HEK293T (cell line): ENCODE measurements around the gene ZNF346.

ENCODE experiments used
- CTCF ChIA-PET: fragments of 350-600 bp; formaldehyde crosslinking; extraction: SDS; loops from one replicate; lab custom pipeline; 2021; ENCODE audit warnings: antibody characterized with exemption, inconsistent platforms; lab: Yijun Ruan, JAX
- POLR2A ChIA-PET: fragments of 350-600 bp; formaldehyde crosslinking; extraction: SDS; loops from one replicate; lab custom pipeline; 2020; ENCODE audit warnings: antibody characterized with exemption, inconsistent platforms; lab: Yijun Ruan, JAX
- DNase-seq: peaks from one replicate; pipeline ENCODE4 v3.0.0; 2012; ENCODE audit warnings: mixed read lengths; ENCODE audit errors: extremely low spot score
- ARNT ChIP-seq: fragments of 450-650 bp; IDR thresholded peaks from 2 replicates; pipeline ENCODE4 v1.6.1; 2017; ENCODE audit warnings: mild to moderate bottlenecking
- BHLHE40 ChIP-seq: fragments of 450-650 bp; IDR thresholded peaks from 2 replicates; pipeline ENCODE4 v1.6.1; 2016; ENCODE audit warnings: mild to moderate bottlenecking, moderate library complexity, borderline replicate concordance
- CTBP1 ChIP-seq: fragments of 450-650 bp; IDR thresholded peaks from 2 replicates; pipeline ENCODE4 v1.6.1; 2016; ENCODE audit warnings: borderline replicate concordance
- ELF4 ChIP-seq: fragments of 450-650 bp; IDR thresholded peaks from 2 replicates; pipeline ENCODE4 v1.6.1; 2017; ENCODE audit warnings: antibody characterized with exemption
- FOXA1 ChIP-seq: fragments of 450-650 bp; IDR thresholded peaks from 2 replicates; pipeline ENCODE4 v1.6.1; 2016; ENCODE audit warnings: mild to moderate bottlenecking
- FOXK2 ChIP-seq: fragments of 450-650 bp; IDR thresholded peaks from 2 replicates; pipeline ENCODE4 v1.6.1; 2016; ENCODE audit warnings: mild to moderate bottlenecking
- FOXM1 ChIP-seq: fragments of 450-650 bp; IDR thresholded peaks from 2 replicates; pipeline ENCODE4 v1.6.1; 2017; ENCODE audit warnings: mild to moderate bottlenecking, borderline replicate concordance
- HDGF ChIP-seq: fragments of 450-650 bp; IDR thresholded peaks from 2 replicates; pipeline ENCODE4 v1.6.1; 2017; ENCODE audit warnings: antibody characterized with exemption, borderline replicate concordance
- L3MBTL2 ChIP-seq: fragments of 450-650 bp; conservative IDR thresholded peaks from 2 replicates; pipeline ENCODE4 v1.6.1; 2016; ENCODE audit warnings: mild to moderate bottlenecking
- LEF1 ChIP-seq: fragments of 450-650 bp; IDR thresholded peaks from 2 replicates; pipeline ENCODE4 v1.6.1; 2017; ENCODE audit warnings: mild to moderate bottlenecking, borderline replicate concordance
- NFRKB ChIP-seq: fragments of 450-650 bp; IDR thresholded peaks from 2 replicates; pipeline ENCODE4 v1.6.1; 2016; ENCODE audit warnings: mild to moderate bottlenecking, moderate library complexity
- SP1 ChIP-seq: fragments of 450-650 bp; IDR thresholded peaks from 2 replicates; pipeline ENCODE4 v1.6.1; 2017
- SUZ12 ChIP-seq: fragments of 450-650 bp; IDR thresholded peaks from 2 replicates; pipeline ENCODE4 v1.6.1; 2016; ENCODE audit warnings: mild to moderate bottlenecking
- TARDBP ChIP-seq: fragments of 450-650 bp; IDR thresholded peaks from 2 replicates; pipeline ENCODE4 v1.6.1; 2016
- ZNF384 ChIP-seq: fragments of 450-650 bp; IDR thresholded peaks from 2 replicates; pipeline ENCODE4 v1.6.1; 2016
- TF ChIP-seq, protein P1 (sequence below): fragments of 450-650 bp; IDR thresholded peaks from 2 replicates; pipeline ENCODE4 v1.6.1; 2016

The ZNF346 gene

DNA sequence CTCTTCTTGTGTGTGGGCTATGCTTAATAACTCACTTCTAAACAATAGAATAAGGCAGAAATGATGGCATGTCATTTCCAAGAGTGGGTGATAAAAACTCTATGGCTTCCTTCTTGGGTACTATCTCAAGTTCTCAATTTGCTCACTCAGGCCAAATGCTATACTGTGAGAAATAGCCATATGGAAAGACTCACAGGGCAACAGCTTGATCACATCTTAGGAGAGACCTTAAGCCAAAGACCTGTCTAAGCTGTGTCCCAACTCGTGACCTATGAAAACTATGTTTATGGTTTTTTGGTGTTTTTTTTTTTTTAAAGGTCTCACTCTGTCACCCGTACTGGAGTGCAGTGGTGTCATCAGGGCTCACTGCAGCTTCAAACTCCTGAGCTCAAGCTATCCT lies 13.8 kb upstream of the ZNF346 start:
- TF ChIP-seq LEF1 (no peak), ARNT (no peak), NFRKB (no peak), L3MBTL2 (no peak), FOXM1 (no peak), HDGF (no peak), ZNF384 (no peak), CTBP1 (no peak), TARDBP (no peak), FOXK2 (no peak), SP1 (no peak), FOXA1 (no peak), BHLHE40 (no peak), SUZ12 (no peak), ELF4 (no peak)
- TF ChIP-seq, protein P1, sequence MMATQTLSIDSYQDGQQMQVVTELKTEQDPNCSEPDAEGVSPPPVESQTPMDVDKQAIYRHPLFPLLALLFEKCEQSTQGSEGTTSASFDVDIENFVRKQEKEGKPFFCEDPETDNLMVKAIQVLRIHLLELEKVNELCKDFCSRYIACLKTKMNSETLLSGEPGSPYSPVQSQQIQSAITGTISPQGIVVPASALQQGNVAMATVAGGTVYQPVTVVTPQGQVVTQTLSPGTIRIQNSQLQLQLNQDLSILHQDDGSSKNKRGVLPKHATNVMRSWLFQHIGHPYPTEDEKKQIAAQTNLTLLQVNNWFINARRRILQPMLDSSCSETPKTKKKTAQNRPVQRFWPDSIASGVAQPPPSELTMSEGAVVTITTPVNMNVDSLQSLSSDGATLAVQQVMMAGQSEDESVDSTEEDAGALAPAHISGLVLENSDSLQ = no peak
- ChIA-PET CTCF (no interaction called here), POLR2A (interaction anchor here (5.5 kb wide), 1 partner anchor 14 kb away, joined by 33 read pairs; the partner anchor contains the start of gene ZNF346)
- DNase-seq = no peak

DNA sequence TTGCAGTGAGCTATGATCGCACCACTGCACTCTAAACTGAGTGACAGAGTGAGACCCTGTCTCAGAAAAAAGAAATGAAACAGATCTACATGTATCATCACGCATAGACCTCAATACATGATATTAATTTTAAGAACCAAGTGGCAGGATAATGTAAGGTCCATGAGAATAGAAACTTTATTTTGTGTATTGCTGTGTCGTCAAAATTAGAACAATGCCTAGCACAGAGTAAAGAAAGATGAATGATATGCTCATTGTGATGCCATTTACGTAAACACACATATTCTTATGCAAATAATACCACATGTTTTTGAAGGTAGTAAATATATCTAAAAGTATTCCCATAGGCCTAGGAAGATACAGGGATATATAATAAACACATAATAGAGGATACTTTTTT lies 12.3 kb upstream of the ZNF346 start:
- DNase-seq = no peak
- TF ChIP-seq, protein P1 = no peak
- no peak for TF ChIP-seq CTBP1
- TF ChIP-seq ZNF384 = no peak
- no peak for TF ChIP-seq FOXA1
- TF ChIP-seq TARDBP = no peak
- TF ChIP-seq SUZ12 = no peak
- no peak for TF ChIP-seq FOXK2
- no peak for TF ChIP-seq FOXM1
- no peak for TF ChIP-seq L3MBTL2
- no peak for TF ChIP-seq ARNT
- no peak for TF ChIP-seq BHLHE40
- TF ChIP-seq ELF4 = no peak
- no peak for TF ChIP-seq SP1
- TF ChIP-seq NFRKB = no peak
- CTCF ChIA-PET = interaction anchor here (1.4 kb wide), 1 partner anchor 61 kb away, joined by 3 read pairs; no protein-coding TSS in a partner anchor
- POLR2A ChIA-PET = interaction anchor here (4.0 kb wide), 1 partner anchor 12 kb away, joined by 19 read pairs; the partner anchor contains the start of gene ZNF346

DNA sequence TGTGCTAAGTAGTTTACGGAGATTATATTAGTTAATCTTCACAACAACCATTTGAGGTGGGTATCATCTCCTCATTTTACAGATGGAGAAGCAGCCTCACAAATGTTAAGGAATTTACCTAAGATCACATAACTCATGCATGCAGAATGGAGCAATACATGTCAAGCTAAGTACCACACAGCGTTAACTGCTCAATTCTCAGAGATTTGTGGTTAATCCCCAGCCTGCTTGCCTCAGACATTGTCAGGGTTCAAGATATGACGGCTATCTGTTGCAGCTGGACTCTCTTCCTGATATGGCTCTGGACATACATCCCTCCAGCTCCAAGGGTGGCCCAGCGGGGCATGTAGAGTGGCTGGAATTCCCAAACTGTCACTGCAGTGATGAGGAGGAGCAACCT lies 7.3 kb upstream of the ZNF346 start:
- ChIA-PET POLR2A (no interaction called here), CTCF (interaction anchor here (0.5 to 0.7 kb wide), 2 partner anchors 95 to 403 kb away, joined by 3 read pairs; no protein-coding TSS in a partner anchor)
- TF ChIP-seq FOXA1 (no peak), NFRKB (no peak), SP1 (no peak), L3MBTL2 (no peak), ELF4 (no peak), TARDBP (no peak), ZNF384 (no peak)
- DNase-seq = no peak

DNA sequence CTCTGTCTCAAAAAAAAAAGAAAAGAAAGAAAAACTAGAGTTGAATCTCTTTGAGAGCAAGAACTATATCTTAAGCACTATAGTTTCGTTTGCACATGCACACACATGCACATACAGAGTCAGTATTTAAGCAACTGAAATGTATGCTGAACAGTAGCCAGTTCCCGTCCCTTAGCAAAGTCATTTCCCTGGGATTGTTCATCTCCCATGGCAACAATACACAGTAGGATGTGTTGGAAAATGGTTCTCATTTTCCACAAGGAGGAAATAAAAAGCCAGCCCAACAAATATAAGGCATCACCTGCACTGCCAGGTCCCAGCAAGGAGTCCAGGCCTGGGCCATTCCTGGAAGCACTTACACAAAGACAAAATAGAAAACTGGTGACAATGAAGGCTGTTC lies 4.2 kb upstream of the ZNF346 start:
- POLR2A ChIA-PET = interaction anchor here (0.7 to 1.0 kb wide), 2 partner anchors 12 to 521 kb away, joined by 3 read pairs; partner anchors contain the start of gene UIMC1
- no peak for TF ChIP-seq FOXM1
- no peak for TF ChIP-seq L3MBTL2
- no peak for TF ChIP-seq ZNF384
- no peak for TF ChIP-seq HDGF
- TF ChIP-seq, protein P1 = no peak
- TF ChIP-seq BHLHE40 = no peak
- no peak for TF ChIP-seq SUZ12
- CTCF ChIA-PET = no interaction called here
- no peak for DNase-seq

DNA sequence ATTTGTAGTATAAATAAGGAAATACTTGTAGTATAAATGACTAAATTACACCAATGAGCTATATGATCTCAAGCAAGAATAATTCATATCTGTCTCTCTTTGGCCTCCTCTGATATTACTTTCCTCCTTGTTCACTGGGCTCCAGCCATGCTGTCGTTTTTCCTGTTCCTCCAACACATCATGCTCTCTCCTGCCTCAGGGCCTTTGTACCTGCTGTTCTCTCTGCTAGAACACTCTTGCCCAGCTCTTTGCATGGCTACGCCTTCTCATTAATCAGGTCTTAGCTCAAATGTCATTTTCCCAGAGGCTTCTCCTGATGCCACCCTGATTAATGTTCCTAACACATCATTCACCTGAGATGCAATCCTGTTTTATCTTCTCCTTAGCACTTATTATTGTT lies 2.5 kb upstream of the ZNF346 start:
- TF ChIP-seq BHLHE40 (no peak), L3MBTL2 (no peak), LEF1 (no peak), ZNF384 (no peak), NFRKB (no peak), HDGF (no peak), FOXK2 (no peak), FOXA1 (no peak), TARDBP (no peak), SP1 (no peak), ELF4 (no peak), CTBP1 (no peak)
- TF ChIP-seq, protein P1 = no peak
- ChIA-PET CTCF (interaction anchor here (0.7 kb wide), 1 partner anchor 9 kb away, joined by 3 read pairs; no protein-coding TSS in a partner anchor), POLR2A (interaction anchor here (0.9 to 1.3 kb wide), 3 partner anchors 9 to 14 kb away, joined by 3 to 5 read pairs (median 4); partner anchors contain the start of gene UIMC1)
- DNase-seq = no peak
